Choroid plexus epithelial cell (primary cell): Measurements from ENCODE around the gene ICAM5.

Source experiments
- DNase-seq: peaks from one replicate; pipeline ENCODE4 v3.0.0-alpha.2; 2010; ENCODE audit warnings: low read depth
- H3K4me3 ChIP-seq: 2 replicates; pipeline ENCODE4 v1.5.1; 2011; ENCODE audit warnings: low read depth, mild to moderate bottlenecking, control low read depth, low read length, moderate library complexity
- TF ChIP-seq, protein P1 (sequence below): conservative IDR thresholded peaks from 2 replicates; pipeline ENCODE4 v1.5.1; 2011; ENCODE audit warnings: low read depth, mild to moderate bottlenecking, control low read depth, inconsistent platforms, low read length, moderate library complexity

Gene ICAM5

DNA sequence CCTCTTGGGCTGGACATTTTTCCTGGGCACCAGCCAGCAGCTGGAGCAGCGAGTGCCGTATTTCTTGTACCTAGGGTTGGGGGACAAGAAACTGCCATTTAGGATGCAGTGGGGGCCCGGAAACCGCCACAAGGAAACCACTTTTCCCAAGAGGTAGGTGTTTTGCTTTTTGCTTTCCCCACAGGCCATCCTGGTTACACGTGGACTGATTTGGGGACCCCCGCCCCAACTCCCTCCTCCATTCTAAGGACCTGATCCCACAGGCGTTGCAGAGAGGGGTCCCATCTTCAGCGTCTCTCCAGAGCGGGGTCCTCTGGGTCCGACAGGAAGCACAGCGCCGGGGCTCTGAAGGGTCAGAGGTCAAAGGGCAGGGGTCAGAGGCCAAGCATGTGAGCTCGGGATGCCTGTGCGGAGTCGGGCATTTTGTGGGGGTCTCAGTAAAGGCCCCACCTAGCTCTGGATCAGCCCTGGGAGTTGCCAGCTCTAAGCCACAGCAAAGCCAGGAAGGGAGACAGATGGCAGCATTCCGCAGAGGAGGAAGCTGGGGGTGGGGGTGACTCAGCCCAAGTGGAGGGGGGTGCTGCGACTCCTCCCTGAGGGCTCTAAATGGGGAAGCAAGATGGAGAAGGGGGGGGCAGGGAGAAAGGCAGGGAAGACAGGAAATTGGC is 15.5 kb downstream of the ICAM5 start:
- H3K4me3 ChIP-seq, result no peak overlapping the region
- no peak for DNase-seq
- TF ChIP-seq, protein P1, sequence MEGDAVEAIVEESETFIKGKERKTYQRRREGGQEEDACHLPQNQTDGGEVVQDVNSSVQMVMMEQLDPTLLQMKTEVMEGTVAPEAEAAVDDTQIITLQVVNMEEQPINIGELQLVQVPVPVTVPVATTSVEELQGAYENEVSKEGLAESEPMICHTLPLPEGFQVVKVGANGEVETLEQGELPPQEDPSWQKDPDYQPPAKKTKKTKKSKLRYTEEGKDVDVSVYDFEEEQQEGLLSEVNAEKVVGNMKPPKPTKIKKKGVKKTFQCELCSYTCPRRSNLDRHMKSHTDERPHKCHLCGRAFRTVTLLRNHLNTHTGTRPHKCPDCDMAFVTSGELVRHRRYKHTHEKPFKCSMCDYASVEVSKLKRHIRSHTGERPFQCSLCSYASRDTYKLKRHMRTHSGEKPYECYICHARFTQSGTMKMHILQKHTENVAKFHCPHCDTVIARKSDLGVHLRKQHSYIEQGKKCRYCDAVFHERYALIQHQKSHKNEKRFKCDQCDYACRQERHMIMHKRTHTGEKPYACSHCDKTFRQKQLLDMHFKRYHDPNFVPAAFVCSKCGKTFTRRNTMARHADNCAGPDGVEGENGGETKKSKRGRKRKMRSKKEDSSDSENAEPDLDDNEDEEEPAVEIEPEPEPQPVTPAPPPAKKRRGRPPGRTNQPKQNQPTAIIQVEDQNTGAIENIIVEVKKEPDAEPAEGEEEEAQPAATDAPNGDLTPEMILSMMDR, result no peak

DNA sequence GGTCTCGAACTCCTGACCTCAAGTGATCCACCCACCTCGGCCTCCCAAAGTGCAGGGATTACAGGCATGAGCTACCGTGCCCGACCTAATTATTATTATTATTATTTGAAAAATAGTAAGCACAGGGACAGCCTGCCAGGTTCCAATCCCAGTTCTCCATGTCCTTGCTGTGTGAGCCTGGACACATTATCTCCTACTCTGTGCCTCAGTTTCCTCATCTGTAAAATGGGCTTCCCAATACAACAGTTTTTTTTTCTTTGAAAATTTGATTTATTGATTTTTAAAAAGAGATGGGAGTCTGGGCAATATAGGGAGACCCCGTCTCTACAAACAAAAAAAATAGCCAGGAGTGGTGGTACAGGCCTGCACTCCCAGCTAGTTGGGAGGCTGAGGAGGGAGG is 16.6 kb downstream of the ICAM5 start:
- TF ChIP-seq, protein P1, result no peak
- DNase-seq, result no peak
- no peak overlapping the region for H3K4me3 ChIP-seq

DNA sequence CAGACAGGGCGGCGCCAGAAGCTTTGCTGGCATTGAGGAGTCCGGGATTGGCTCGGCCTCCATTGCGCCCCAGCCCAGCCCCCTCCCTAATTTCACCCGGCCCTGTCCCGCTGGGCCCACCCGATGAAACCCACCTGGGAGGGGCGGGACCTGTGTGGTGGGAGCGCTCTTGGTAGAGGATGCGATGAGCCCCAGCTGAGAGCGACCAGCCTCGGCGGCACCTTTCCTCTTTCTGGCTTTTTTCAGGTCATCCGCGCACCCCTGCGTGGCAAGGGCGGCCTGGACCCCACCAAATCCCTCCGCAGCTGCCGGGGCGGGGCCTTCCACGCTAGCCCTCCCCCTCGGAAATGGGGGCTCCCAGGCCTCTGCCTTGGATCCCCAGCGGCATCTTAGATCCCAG is 19.7 kb downstream of the ICAM5 start, which contains the start of gene ZGLP1:
Gene ZGLP1 (minus strand): TSS at position 393 of the 400 bp plus-strand sequence.
- no peak within 1 kb of the TSS for H3K4me3 ChIP-seq
- no peak for DNase-seq
- TF ChIP-seq, protein P1, result no peak

DNA sequence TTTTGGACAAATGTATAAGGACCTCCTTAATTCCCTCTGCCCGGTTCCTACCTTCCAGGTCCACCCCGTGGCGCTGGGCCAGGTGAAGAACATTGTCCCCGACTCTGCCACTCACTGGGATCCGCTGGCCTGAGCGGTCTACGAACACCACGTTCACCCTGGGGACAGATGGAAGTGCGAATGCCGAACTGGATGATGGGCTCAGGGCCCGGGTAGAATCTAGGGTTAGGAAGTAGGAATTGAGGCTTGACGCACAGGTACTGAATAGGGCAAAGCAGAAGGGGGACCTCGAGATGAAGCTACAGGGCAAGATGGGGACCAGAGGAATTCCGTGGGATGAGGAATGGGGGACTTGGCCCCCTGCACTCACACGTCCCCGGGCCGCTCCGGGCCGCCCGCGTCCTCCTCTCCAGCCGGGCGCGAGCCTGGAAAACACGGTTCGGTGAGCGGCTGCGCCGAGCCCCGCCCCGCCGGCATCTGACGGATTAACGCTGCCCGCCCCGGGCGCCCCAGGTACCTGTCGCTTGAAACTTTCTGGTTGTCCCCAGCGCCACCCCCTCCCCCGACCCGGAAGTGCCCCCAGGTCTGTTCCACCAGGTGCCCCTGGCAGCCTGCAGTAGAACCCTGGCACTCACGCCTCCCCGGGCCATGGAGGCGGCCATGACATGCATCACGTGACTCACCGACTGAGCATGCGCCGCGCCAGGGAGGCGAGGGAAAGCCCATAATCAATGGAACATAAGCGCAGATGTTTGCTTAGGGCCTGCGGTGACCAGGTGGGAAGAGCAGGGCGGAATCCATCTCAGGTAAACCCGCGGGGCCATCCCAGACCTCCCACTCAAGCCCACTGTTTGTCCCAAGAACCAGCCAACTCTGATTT is 25.8 kb downstream of the ICAM5 start, which contains the start of gene FDX2:
Gene FDX2 (minus strand): TSS at position 681 of the 880 bp plus-strand sequence. CDS start 19 bp downstream, at position 662.
- peak within 1 kb of the TSS; percentile 86 for H3K4me3 ChIP-seq
- TF ChIP-seq, protein P1, result no peak
- DNase-seq, result peak; percentile 80

DNA sequence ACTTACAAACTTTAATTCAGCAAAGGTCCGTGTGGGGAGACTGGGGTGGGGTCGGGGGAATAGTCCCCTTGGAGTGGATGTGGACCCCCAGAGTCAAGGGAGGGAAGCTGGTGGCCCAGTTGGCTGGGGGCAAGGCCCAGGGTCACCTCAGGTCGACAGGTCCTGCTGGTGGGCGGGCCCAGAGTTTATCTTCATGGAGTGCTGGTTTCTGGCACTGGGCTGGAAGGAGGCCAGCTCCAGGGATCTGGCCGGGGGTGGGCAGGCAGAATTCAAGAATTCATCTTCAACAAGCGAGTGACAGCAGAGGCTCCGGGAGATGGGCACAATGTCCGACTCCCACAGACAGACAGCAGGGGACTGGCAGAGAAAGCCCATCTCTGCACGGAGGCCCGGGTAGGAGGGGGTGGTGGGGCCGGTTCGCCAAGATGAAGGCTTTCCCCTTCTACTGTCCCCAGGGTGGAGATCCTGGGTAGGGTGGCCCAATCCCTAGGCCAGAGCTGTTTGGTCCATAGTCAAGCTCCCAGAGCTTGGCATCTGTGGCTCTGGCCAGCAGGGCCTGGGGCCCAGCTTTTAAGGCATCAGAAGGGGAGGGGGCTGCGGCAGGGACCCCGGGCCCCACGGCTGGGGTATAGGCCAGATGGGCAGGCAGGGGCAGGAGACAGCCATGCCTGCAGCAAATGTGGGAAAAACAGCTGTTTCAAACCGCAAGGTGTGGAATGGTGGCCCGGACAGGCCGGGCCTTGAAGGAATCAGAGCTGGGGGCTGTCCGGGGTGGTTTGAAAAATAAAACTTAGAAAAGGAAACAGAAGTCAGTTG is 26.7 kb downstream of the ICAM5 start:
- no peak overlapping the region for H3K4me3 ChIP-seq
- no peak for DNase-seq
- TF ChIP-seq, protein P1, result no peak

DNA sequence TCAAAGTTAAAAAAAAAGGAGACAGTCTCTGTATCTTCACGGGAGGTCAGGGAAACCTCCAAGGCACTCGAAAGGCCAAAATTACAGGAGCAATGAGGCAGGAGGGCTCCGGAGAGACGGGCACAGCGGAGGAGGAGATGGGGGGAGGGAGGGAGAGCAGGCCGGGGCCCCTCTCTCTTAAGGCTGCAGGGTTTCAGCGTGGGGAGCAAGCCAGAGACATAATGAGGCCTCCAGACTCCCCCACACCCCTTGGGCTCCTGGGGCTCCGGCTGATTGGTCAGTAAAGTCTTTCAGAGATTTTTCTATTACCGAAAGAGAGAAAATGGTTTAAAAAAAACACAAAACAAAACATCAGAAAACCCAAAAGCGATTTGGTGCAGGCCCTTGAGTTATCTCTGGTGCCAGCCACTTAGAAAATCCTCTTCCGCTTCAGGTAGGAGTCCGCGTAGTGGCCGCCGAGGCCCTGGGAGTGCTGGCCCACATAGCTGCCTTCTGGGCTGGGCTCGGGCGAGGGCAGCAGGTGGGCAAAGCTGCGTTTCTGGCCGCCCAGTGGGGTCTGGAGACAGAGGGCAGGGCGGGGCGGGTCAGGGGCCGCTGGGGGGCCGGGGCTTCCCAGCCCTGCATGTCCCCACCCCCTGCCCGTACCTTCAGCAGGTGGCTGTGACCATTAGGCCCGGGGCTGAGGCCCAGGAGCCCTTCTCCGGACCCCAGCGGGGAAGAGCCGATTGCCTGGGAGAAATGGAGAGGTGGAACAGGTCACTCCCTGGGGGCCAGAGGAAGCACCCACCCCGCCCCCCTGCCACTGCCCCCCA is 27.5 kb downstream of the ICAM5 start:
- no peak overlapping the region for H3K4me3 ChIP-seq
- TF ChIP-seq, protein P1, result no peak

More for the DNA sequence above, 27.5 kb downstream of the ICAM5 start:
- DNase-seq, result no peak
